C4-2B (cell line): ENCODE data around the gene IHH.

ENCODE experiments used
- ZFX ChIP-seq: fragments of 450-650 bp; IDR thresholded peaks from 2 replicates; pipeline ENCODE4 v1.6.1; 2017
- TF ChIP-seq, protein P1 (sequence below): fragments of 450-650 bp; conservative IDR thresholded peaks from 2 replicates; pipeline ENCODE4 v1.5.1; 2017; ENCODE audit warnings: mild to moderate bottlenecking

DNA sequence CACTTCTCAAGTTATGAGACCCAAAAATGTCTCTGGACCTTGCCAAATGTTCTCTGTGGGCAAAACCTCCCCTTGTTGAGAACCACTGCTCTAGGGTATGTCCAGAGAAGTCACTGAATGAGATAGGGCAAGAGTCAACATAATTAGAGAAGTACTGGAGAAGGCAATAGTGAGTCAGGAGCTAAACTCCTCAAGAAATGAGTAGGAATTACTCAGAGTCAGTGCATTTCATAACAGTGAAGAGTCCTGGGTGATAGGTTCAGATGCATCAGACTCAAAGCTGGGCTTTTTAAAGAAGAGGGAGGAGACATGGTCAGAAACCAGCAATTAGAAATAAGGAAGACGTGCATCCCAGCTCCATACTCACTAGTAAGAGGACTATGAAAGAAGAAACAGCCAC is 38.6 kb upstream of the IHH start:
- TF ChIP-seq, protein P1, sequence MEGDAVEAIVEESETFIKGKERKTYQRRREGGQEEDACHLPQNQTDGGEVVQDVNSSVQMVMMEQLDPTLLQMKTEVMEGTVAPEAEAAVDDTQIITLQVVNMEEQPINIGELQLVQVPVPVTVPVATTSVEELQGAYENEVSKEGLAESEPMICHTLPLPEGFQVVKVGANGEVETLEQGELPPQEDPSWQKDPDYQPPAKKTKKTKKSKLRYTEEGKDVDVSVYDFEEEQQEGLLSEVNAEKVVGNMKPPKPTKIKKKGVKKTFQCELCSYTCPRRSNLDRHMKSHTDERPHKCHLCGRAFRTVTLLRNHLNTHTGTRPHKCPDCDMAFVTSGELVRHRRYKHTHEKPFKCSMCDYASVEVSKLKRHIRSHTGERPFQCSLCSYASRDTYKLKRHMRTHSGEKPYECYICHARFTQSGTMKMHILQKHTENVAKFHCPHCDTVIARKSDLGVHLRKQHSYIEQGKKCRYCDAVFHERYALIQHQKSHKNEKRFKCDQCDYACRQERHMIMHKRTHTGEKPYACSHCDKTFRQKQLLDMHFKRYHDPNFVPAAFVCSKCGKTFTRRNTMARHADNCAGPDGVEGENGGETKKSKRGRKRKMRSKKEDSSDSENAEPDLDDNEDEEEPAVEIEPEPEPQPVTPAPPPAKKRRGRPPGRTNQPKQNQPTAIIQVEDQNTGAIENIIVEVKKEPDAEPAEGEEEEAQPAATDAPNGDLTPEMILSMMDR: no peak
- TF ChIP-seq ZFX: no peak
